ENCODE data around the gene FGD4.
"Not testable (repeated sequence)": the region's sequence is repeated elsewhere in the genome, so short reads cannot be mapped to it uniquely, and the experiment has no call there.

The FGD4 gene

DNA sequence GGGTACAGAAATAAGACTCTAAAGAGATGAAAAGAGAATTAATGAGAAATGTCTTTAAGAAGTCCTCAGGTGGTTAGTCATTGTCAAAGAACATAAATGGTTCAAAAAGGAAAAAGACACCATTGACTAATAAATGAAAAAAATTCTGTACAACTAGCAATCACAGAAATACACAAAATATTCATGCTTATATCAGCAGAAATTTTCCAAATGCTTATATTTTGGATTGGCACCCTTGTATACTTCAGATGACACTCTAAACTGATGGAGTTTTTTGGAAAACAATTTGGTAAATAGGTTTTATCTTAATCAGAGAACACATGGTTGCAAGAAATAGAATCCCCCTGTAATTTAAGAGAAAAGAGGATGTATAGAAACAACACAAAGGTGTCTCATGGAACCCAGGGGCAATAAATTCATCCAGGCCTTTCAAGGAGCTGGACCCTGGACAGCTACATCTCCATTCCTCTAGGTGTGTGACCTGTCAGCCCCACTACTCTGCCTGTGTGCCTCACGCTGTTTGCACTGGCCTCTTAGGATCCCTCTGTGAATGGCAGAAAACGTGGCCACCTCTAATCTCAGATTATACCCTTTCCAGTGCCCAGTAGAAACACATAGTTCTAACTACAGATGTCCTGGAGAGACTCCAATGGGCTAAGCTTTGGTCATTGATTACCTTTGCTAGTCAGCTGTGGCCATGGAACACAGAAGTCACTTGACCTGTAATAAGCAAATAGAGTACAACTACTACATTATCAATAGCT is 110.2 kb downstream of the FGD4 start:
- peaks cover 11% of the 10 kb centered on the region for H3K27me3 Mint-ChIP-seq

DNA sequence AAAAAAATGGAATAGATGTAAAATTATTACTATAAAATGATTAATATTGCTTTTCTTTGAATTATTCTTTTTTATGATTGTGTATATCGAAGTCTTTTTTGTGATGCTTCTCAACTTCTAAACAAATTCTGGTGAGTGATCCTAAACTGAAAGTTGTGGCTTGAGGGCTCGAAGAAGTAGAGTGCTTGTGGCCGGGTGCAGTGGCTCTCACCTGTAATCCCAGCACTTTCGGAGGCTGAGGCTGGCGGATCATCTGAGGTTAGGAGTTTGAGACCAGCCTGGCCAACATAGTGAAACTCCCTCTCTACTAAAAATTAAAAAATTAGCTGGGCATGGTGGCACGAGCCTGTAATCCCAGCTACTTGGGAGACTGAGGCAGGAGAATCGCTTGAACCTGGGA is 112.6 kb downstream of the FGD4 start:
- H3K4me1 Mint-ChIP-seq, DNase-seq, H3K4me3 Mint-ChIP-seq, ATAC-seq, H3K9me3 Mint-ChIP-seq: not testable (repeated sequence)
- Mint-ChIP-seq H3K27ac (peak overlapping the region in 1 of 2 donors; percentile 37), H3K27me3 (peaks cover 11% of the 10 kb centered on the region)

More for the DNA sequence above, 110.2 kb downstream of the FGD4 start:
- H3K4me1 Mint-ChIP-seq = no peaks in the 10 kb centered on the region
- DNase-seq (no peak), ATAC-seq (no peak)
- H3K4me3 Mint-ChIP-seq = no peak overlapping the region
- no peaks in the 10 kb centered on the region for H3K9me3 Mint-ChIP-seq
- no peak overlapping the region for H3K27ac Mint-ChIP-seq

DNA sequence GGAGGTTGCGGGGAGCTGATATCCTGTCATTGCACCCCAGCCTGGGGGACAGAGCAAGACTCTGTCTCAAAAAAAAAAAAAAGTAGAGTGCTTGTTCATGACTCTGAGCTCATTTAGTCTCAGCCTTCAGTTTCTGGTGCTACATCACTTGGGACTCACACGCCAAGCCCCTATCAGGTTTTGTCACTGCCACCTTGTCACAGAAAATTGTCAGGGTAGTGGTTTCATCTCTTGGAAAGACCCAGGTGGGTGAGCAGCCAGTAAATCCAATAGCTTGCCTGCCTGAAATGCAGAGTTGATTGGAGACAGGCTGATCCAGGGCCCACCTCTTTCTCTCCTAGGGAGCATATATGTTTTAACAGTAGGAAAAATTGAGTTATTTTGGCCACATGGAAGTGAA is 113.0 kb downstream of the FGD4 start:
- Mint-ChIP-seq H3K4me1 (no peaks in the 10 kb centered on the region), H3K4me3 (no peak overlapping the region), H3K27ac (no peak overlapping the region), H3K27me3 (peaks cover 11% of the 10 kb centered on the region), H3K9me3 (no peaks in the 10 kb centered on the region)
- ATAC-seq (no peak), DNase-seq (no peak)

DNA sequence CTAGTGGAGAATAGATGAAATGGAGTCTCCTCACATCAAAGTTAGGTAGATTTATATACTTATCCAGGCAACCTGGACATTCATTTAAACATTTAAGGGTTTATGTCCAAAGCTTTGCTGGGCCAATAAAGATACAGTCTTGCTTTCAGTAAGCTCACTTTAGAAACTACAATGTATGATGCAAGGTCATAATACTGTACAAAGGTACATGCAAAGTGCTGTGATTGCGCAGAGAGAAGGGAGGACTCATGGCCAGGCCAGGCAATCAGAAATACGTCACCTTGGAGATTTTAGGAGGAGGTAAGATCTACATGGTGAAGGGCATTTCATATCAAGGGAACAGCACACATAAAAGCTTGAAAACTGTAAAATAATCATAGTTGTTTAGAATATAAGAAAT is 113.6 kb downstream of the FGD4 start:
- DNase-seq (no peak), ATAC-seq (no peak)
- H3K4me3 Mint-ChIP-seq = no peak overlapping the region
- no peaks in the 10 kb centered on the region for H3K4me1 Mint-ChIP-seq
- no peak overlapping the region for H3K27ac Mint-ChIP-seq
- H3K27me3 Mint-ChIP-seq = peaks cover 11% of the 10 kb centered on the region
- H3K9me3 Mint-ChIP-seq = no peaks in the 10 kb centered on the region

DNA sequence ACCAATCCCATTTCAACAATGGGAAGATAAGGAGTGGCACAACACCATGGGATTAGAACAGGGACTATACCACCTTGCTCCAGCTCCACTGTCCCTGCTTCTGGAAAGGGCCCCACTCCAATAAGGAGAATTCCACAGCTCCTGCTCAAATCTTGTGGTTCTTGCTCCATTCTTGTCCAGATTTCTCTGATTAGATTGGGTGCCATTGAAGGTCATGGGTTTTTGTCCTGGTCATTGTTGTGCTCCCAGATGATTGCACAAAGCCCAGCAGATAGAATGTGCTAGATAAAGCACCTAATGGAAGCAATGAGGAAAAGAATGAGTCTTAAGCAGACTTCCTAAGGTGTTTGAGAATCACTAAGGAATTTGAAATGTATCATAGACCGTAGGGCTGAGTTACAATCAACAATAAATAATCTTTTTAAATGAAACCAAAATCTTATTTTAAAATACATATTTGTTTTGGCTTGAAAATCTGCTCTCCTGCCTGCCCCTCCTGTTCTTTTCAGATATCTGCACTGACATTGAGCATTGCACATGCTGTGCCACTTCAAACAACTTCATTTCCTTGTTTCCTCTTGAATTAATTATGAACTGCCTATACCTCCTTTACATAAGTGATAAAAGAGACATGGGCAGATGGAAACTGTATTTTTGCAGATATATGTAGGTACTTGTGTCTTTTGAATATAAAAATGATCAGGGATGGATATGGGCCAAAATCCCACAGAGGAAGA is 115.9 kb downstream of the FGD4 start:
- H3K4me3 Mint-ChIP-seq = no peak overlapping the region
- no peaks in the 10 kb centered on the region for H3K9me3 Mint-ChIP-seq
- DNase-seq = no peak
- peaks cover 11% of the 10 kb centered on the region for H3K27me3 Mint-ChIP-seq
- no peak for ATAC-seq
- H3K4me1 Mint-ChIP-seq = no peaks in the 10 kb centered on the region
- H3K27ac Mint-ChIP-seq = peak overlapping the region in 1 of 2 donors; percentile 22

DNA sequence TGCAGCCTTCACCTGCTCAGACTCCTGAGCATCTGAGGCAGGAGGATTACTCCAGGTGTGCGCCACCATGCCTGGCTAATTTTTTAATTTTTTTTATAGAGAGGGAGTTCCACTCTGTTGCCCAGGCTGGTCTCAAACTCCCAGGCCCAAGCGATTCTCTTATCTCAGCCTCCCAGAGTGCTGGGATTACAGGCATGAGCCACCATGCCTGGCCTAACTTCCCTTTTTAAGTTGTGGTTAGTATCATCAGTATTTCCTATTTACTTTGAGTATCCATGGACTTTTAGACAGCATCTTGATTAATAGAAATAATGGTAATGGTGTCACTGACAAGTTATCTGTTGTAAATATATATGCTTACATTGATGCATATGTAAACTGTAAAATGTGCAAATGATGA is 116.9 kb downstream of the FGD4 start:
- peaks cover 11% of the 10 kb centered on the region for H3K27me3 Mint-ChIP-seq
- H3K27ac Mint-ChIP-seq = no peak overlapping the region
- no peak for ATAC-seq
- DNase-seq = no peak
- H3K9me3 Mint-ChIP-seq = no peaks in the 10 kb centered on the region
- H3K4me3 Mint-ChIP-seq = no peak overlapping the region
- no peaks in the 10 kb centered on the region for H3K4me1 Mint-ChIP-seq

DNA sequence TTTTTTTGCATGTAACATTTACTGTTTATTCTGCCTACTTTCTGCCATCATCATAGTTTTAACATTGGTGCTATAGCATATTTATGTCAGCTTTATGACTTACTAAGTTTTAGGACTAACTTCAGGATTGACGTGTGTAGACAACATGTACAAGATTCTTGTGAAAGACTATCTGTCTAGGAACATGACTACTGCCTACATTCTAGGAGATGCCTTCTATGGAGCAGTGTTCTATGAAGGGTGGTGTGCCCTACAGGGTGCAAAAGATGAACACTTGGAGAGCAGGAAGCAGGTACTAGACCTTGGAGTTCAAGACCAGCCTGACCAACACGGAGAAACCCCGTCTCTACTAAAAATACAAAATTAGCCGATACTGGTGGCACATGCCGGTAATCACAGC is 118.6 kb downstream of the FGD4 start:
- no peak overlapping the region for H3K4me3 Mint-ChIP-seq
- peaks cover 7% of the 10 kb centered on the region for H3K27me3 Mint-ChIP-seq
- ATAC-seq = no peak
- no peaks in the 10 kb centered on the region for H3K9me3 Mint-ChIP-seq
- H3K4me1 Mint-ChIP-seq = peaks cover 8% of the 10 kb centered on the region
- no peak for DNase-seq
- H3K27ac Mint-ChIP-seq = no peak overlapping the region

DNA sequence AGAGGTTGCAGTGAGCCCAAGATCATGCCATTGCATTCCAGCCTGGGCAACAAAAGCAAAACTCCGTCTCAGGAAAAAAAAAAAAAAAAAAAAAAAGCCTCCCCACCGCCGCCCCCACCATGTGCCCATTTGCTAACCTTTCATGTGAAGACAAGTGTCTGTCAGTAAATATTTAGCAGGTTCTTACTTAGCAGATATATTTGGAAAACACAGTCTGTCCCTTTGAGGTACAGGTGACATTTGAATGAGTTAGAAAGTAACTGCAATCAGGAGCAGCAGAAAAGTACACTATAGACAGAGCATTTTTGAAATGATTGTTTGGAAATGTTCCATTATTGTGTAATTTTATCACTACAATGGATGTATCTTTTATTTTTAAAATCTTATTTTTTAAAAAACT is 119.7 kb downstream of the FGD4 start:
- no peaks in the 10 kb centered on the region for H3K27me3 Mint-ChIP-seq
- no peak for ATAC-seq

DNA sequence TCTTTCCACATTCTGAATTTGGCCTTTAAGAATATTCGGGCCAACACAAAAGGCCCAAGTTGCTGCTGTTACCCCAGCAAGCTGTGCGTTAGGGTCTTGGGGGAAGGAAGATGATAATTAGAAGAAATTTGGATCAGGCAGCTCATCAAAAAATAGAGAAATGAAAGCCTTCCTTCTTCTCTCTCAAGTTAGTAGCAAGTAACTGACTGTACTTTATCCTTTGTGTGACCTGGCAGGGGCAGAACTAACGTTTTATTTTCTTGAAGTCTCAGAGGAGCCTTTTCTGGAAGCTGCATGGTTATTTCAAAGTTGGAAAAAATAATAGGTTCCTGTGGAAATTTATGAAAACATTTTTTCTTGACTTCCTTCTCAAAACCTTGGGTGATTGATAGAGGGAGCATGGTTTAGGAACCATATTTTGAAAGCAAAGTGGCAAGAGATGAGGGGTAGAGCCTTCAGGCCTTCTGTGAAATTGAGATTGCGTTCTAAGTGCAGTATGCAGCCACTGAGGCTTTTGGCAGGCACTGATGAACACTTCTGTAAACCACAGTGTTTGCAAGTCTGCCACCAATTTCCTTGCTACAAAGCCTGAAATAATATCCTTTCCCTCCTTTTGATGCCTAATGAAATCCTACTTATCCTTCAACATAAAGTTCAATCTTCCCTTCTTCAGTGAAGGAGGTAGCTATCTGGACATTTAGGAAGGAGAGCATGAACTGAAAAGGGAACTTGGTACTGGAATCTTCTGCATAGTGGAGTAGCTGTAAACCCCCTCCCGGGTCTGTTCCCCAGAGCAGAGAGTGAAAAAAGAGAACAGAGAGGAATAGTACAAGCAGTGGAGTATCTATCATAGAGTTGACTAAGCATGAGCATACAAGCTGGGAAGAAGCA is 123.2 kb downstream of the FGD4 start:
- H3K27ac Mint-ChIP-seq = no peak overlapping the region
- H3K27me3 Mint-ChIP-seq = no peaks in the 10 kb centered on the region
- ATAC-seq (no peak), DNase-seq (no peak)
- no peak overlapping the region for H3K4me3 Mint-ChIP-seq
- H3K9me3 Mint-ChIP-seq = no peaks in the 10 kb centered on the region
- H3K4me1 Mint-ChIP-seq = peaks cover 13% of the 10 kb centered on the region

More for the DNA sequence above, 119.7 kb downstream of the FGD4 start:
- Mint-ChIP-seq H3K4me3 (no peak overlapping the region), H3K27ac (no peak overlapping the region), H3K9me3 (no peaks in the 10 kb centered on the region), H3K4me1 (peaks cover 10% of the 10 kb centered on the region)
- DNase-seq = no peak

DNA sequence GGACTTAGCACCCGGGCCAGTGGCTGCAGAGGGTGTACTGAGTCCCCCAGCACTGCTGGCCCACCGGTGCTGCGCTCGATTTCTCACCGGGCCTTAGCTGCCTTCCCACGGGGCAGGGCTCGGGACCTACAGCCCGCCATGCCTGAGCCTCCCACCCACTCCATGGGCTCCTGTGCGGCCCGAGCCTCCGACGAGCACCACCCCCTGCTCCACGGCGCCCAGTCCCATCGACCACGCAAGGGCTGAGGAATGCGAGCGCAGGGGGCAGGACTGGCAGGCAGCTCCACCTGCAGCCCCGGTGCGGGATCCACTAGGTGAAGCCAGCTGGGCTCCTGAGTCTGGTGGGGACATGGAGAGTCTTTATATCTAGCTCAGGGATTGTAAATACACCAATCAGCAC is 126.4 kb downstream of the FGD4 start:
- DNase-seq, ATAC-seq, H3K9me3 Mint-ChIP-seq, H3K27ac Mint-ChIP-seq, H3K27me3 Mint-ChIP-seq, H3K4me3 Mint-ChIP-seq: not testable (repeated sequence)
- H3K4me1 Mint-ChIP-seq = peaks cover 17% of the 10 kb centered on the region

DNA sequence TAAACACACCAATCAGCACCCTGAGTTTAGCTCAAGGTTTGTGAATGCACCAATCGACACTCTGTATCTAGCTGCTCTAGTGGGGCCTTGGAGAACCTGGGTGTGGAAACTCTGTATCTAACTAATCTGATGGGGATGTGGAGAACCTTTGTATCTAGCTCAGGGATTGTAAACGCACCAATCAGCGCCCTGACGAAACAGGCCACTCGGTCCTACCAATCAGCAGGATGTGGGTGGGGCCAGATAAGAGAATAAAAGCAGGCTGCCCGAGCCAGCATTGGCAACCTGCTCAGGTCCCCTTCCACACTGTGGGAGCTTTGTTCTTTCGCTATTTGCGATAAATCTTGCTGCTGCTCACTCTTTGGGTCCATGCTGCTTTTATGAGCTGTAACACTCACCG is 127.0 kb downstream of the FGD4 start:
- H3K4me1 Mint-ChIP-seq = peaks cover 17% of the 10 kb centered on the region
- not testable (repeated sequence) for H3K27ac Mint-ChIP-seq, H3K27me3 Mint-ChIP-seq, ATAC-seq, H3K9me3 Mint-ChIP-seq, H3K4me3 Mint-ChIP-seq, DNase-seq

DNA sequence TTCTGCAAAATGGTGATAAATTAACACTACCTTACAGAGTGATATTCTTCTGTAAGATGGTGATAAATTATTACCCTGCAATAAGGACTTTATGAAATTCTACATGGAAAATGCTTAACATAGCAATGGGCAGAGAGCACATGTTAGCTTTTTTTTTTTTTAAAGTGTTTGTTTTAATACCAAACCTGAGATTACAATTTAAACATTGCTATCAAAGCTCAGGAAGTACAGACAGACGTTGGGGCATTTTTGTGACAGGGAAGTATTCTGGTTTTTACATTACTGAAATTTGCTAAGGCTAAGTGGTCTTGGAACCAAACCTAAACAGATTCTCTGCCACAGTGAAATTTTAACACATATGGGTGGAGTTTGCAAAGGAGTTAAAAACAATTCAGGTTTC is 133.1 kb downstream of the FGD4 start:
- Mint-ChIP-seq H3K4me3 (no peak overlapping the region), H3K9me3 (no peaks in the 10 kb centered on the region), H3K4me1 (peaks cover 14% of the 10 kb centered on the region), H3K27ac (no peak overlapping the region), H3K27me3 (peaks cover 24% of the 10 kb centered on the region)
- DNase-seq (no peak), ATAC-seq (no peak)

DNA sequence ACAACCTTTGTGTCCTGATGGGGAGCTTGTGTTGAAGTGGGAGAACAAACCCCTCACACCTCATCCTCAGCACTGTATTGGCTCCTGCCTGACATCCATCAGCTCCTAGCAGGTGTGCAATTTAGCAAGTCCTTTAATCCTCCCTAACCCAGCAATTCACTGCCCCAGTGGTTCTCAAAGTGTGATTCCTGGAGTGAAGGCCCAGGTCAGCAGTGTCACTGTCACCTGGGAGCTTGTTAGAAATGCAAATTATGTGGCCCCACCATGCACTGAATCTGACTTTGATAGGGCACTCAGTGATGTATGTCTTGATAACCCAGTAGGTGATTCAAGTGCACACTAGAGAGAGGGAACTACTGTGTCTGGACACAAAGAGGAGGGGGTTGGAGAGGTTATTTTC is 133.6 kb downstream of the FGD4 start:
- Mint-ChIP-seq H3K27ac (no peak overlapping the region), H3K27me3 (peaks cover 28% of the 10 kb centered on the region), H3K9me3 (no peaks in the 10 kb centered on the region), H3K4me3 (no peak overlapping the region), H3K4me1 (peaks cover 9% of the 10 kb centered on the region)
- DNase-seq = no peak
- no peak for ATAC-seq

DNA sequence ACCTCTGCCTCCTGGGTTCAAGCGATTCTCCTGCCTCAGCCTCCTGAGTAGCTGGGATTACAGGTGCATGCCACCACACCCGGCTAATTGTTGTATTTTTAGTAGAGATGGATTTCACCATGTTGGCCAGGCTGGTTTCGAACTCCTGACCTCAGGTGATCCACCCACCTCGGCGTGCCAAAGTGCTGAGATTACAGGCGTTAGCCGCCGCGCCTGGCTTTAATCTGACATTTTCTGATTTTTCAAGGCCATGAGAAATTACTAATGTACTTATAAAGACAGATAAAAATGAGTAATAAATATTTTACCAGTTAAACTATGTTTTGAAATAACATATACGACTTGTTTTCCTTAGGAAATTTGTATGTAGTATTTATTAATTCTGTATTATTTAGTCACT is 134.1 kb downstream of the FGD4 start:
- not testable (repeated sequence) for H3K4me1 Mint-ChIP-seq, ATAC-seq, DNase-seq, H3K4me3 Mint-ChIP-seq, H3K27ac Mint-ChIP-seq, H3K9me3 Mint-ChIP-seq
- peaks cover 34% of the 10 kb centered on the region for H3K27me3 Mint-ChIP-seq

DNA sequence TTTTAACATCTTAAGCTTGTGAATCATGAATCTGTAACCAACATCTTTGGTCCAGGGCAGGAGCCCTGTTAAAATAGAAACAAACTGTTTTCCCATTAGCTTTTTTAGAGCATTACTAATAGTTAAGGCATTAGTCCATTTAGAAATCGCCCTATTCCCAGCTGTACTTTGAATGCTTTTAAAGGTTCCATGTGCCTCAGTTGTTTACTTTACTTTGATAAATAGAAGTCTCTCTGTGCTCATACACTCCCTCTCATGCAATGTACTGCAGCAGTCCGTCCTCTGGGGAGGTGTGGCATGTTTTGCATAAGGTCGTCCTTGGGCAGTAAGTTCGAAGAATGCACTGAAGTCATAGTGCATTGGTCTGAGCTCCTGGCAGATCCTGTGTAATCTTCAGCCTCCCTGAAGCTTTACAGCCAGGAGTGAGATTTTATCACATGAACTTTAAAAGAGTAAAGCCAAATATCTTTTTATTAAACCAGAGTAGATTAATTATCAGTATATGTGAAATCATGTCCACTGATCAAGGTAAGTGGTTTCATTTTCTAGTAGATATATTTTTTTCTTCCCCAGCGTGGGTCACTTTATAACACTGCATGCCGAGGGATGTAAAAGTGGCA is 134.7 kb downstream of the FGD4 start:
- H3K27ac Mint-ChIP-seq = no peak overlapping the region
- peaks cover 9% of the 10 kb centered on the region for H3K4me1 Mint-ChIP-seq
- no peak overlapping the region for H3K4me3 Mint-ChIP-seq
- no peak for ATAC-seq
- peaks cover 37% of the 10 kb centered on the region for H3K27me3 Mint-ChIP-seq
- no peaks in the 10 kb centered on the region for H3K9me3 Mint-ChIP-seq
- DNase-seq = no peak

Data from stimulated activated naive CD8-positive, alpha-beta T cell treated with anti-CD3 and anti-CD28 coated beads, Interleukin-15, amount 100 ng/mL, for 72 hours (primary cell).